ENCODE measurements around the gene ZNF629. TPM values are rescaled to one million over a fixed set of nuclear protein-coding genes. Genes with fewer than 3 reads are reported as not detected.

Gene ZNF629
- total RNA-seq, 1 experiment from 2014 or later, result 18.4 TPM

GRCh38 chr16:30787613-30788378, 791 bp upstream of the ZNF629 start:
- Histone ChIP-seq H3K4me1 (ENCODE audit: control insufficient read depth in 1 of 2, insufficient read depth in 2 of 2, low read length in 2 of 2) (peaks cover 7 to 22% of the 10 kb centered on the region in 2 experiments; a peak in 3 of 4 replicates), H3K4me2 (ENCODE audit: low read length) (peak overlapping the region; percentile 98), H3K4me3 (replicated peaks in 1 of 2; ENCODE audit: low read depth in 1 of 2, low read length in 2 of 2) (peak overlapping the region; percentile 92 to 94), H3K36me3 (ENCODE audit: control insufficient read depth in 1 of 2, insufficient read depth in 2 of 2, low read length in 2 of 2) (peaks cover 0 to 3% of the 10 kb centered on the region in 2 experiments; a peak in 2 of 4 replicates), H3K79me2 (ENCODE audit: insufficient read depth, low read length) (peaks cover 21% of the 10 kb centered on the region), H4K20me1 (ENCODE audit: insufficient read depth) (no peaks in the 10 kb centered on the region), H3K9me2 (ENCODE audit: insufficient read depth) (no peaks in the 10 kb centered on the region), H3K9ac (ENCODE audit: low read length) (peak overlapping the region; percentile 92), H3K27ac (ENCODE audit: low read depth, low read length) (peak overlapping the region; percentile 78), H3K27me3 (ENCODE audit: insufficient read depth, low read length) (no peaks in the 10 kb centered on the region), H2AFZ (ENCODE audit: low read depth, low read length, poor library complexity, severe bottlenecking) (peak overlapping the region; percentile 81), H3K9me3 (ENCODE audit: control insufficient read depth in 1 of 2, insufficient read depth in 1 of 2, low read depth in 1 of 2, low read length in 2 of 2) (no peaks in the 10 kb centered on the region)
- ChIA-PET POLR2A (interaction anchor here (0.6 to 2.6 kb wide), 4 partner anchors 16 to 127 kb away, joined by 3 to 23 read pairs (median 4); no protein-coding TSS in a partner anchor), RAD21 (ENCODE audit: low non-redundant PET in 1 of 2, low total read pairs in 2 of 2, uncharacterized antibody in 2 of 2, unreplicated experiment in 2 of 2) (interaction anchor here in 1 of 2 experiments (1.3 kb wide), 1 partner anchor 18 kb away, joined by 4 read pairs; no protein-coding TSS in a partner anchor), CTCF (interaction anchor here (0.8 to 1.1 kb wide), 2 partner anchors 15 to 18 kb away, joined by 3 to 11 read pairs; no protein-coding TSS in a partner anchor)
- no peak for TF ChIP-seq FOSL1 (IDR thresholded peaks at IDR 0.05; ENCODE audit: low read depth)
- no peak for TF ChIP-seq SRF (IDR thresholded peaks at IDR 0.05; ENCODE audit: low read depth)
- TF ChIP-seq CBX3 (IDR thresholded peaks at IDR 0.05; ENCODE audit: low read depth), result no peak
- TF ChIP-seq EZH2 (IDR thresholded peaks at IDR 0.05), result no peak
- no peak for TF ChIP-seq ZNF274 (IDR thresholded peaks at IDR 0.05; ENCODE audit: low read depth, low read length)
- no peak for TF ChIP-seq POLR2AphosphoS5 (IDR thresholded peaks at IDR 0.05; ENCODE audit: low read depth, low read length)
- no peak for TF ChIP-seq ATF3 (IDR thresholded peaks at IDR 0.05)
- no peak for TF ChIP-seq SP1 (IDR thresholded peaks at IDR 0.05; ENCODE audit: low read depth)
- no peak for TF ChIP-seq EZH2phosphoT487 (IDR thresholded peaks at IDR 0.05; ENCODE audit: borderline replicate concordance)
- TF ChIP-seq REST (IDR thresholded peaks at IDR 0.05; ENCODE audit: low read depth), result no peak
- TF ChIP-seq ZBTB33 (IDR thresholded peaks at IDR 0.05; ENCODE audit: extremely low read depth, insufficient replicate concordance, low read length), result no peak
- no peak for TF ChIP-seq JUND (IDR thresholded peaks at IDR 0.05)
- TF ChIP-seq POLR2A (IDR thresholded peaks at IDR 0.05; ENCODE audit: borderline replicate concordance, extremely low read depth, insufficient read depth, insufficient read length), result no peak
- no peak for TF ChIP-seq SIN3A (IDR thresholded peaks at IDR 0.05; ENCODE audit: low read depth)
- intact Hi-C loops (cut with micrococcal nuclease), result loop anchor here (1.0 to 5.0 kb wide), 3 partner anchors 18 to 135 kb away; partner anchors contain the start of gene FBXL19
- no TSS peak for BruUV-seq (replicated peaks)
- ATAC-seq (no peak), DNase-seq (ENCODE audit: low read depth, low spot score) (no peak)
